HepG2 (cell line): Measurements from ENCODE around the gene SH2D6. TPM values are rescaled to one million over a fixed set of nuclear protein-coding genes. Genes with fewer than 3 reads are reported as not detected.

Experiments used
- AGO2 ChIP-seq: fragments of 200-400 bp; formaldehyde crosslinking; optimal IDR thresholded peaks from 2 replicates; pipeline ENCODE3; 2017; ENCODE audit warnings: mild to moderate bottlenecking, low read depth, low read length, moderate library complexity
- ATF6 ChIP-seq: sonication (generic); formaldehyde crosslinking; conservative IDR thresholded peaks from 2 replicates; pipeline ENCODE4 v1.4.0; 2020; ENCODE audit warnings: missing genetic modification reagents
- FLYWCH1 ChIP-seq: sonication (generic); formaldehyde crosslinking; IDR thresholded peaks from 2 replicates; pipeline ENCODE4 v1.8.1; 2023; ENCODE audit warnings: mild to moderate bottlenecking, missing genetic modification reagents
- FOXK1 ChIP-seq: sonication (generic); formaldehyde crosslinking; IDR thresholded peaks from 2 replicates; pipeline ENCODE4 v1.4.0; 2020; ENCODE audit warnings: low read depth, missing genetic modification reagents, borderline replicate concordance
- HIVEP1 ChIP-seq: sonication (generic); formaldehyde crosslinking; IDR thresholded peaks from 2 replicates; pipeline ENCODE4 v1.4.0; 2020; ENCODE audit warnings: mild to moderate bottlenecking, missing genetic modification reagents
- HNF4A ChIP-seq: sonication (generic); formaldehyde crosslinking; IDR thresholded peaks from 2 replicates; pipeline ENCODE4 v1.4.0; 2020; ENCODE audit warnings: missing genetic modification reagents
- HNRNPK ChIP-seq: fragments of 200-400 bp; formaldehyde crosslinking; IDR thresholded peaks from 2 replicates; pipeline ENCODE4 v1.6.1; 2018; ENCODE audit warnings: low read length, low read depth, moderate library complexity, mild to moderate bottlenecking; ENCODE audit not compliant: poor library complexity, severe bottlenecking
- KLF13 ChIP-seq: sonication (generic); formaldehyde crosslinking; IDR thresholded peaks from 2 replicates; pipeline ENCODE4 v1.4.0; 2020; ENCODE audit warnings: mild to moderate bottlenecking, missing genetic modification reagents
- KLF9 ChIP-seq: IDR thresholded peaks from 2 replicates; pipeline ENCODE4 v1.6.1; 2016; ENCODE audit warnings: low read depth
- RBM39 ChIP-seq: fragments of 200-400 bp; formaldehyde crosslinking; IDR thresholded peaks from one replicate; pipeline ENCODE4 v1.6.1; 2018; ENCODE audit warnings: antibody characterized with exemption, mild to moderate bottlenecking, low read depth, low read length; ENCODE audit not compliant: poor library complexity, severe bottlenecking
- RFXAP ChIP-seq: sonication (generic); formaldehyde crosslinking; IDR thresholded peaks from 2 replicates; pipeline ENCODE4 v1.4.0; 2020; ENCODE audit warnings: missing genetic modification reagents, borderline replicate concordance
- ZC3H4 ChIP-seq: sonication (generic); formaldehyde crosslinking; IDR thresholded peaks from 2 replicates; pipeline ENCODE4 v1.4.0; 2020; ENCODE audit warnings: missing genetic modification reagents, borderline replicate concordance
- ZNF331 ChIP-seq: sonication (generic); formaldehyde crosslinking; IDR thresholded peaks from 2 replicates; pipeline ENCODE4 v1.4.0; 2020; ENCODE audit warnings: missing genetic modification reagents
- ZNF605 ChIP-seq: sonication (generic); formaldehyde crosslinking; IDR thresholded peaks from 2 replicates; pipeline ENCODE4 v1.8.0; 2022; ENCODE audit warnings: mild to moderate bottlenecking, missing genetic modification reagents
- ZNF674 ChIP-seq: sonication (generic); formaldehyde crosslinking; IDR thresholded peaks from 2 replicates; pipeline ENCODE4 v1.5.0; 2020; ENCODE audit warnings: low read depth, mild to moderate bottlenecking, missing genetic modification reagents
- ZNF773 ChIP-seq: sonication (generic); formaldehyde crosslinking; IDR thresholded peaks from 2 replicates; pipeline ENCODE4 v1.4.0; 2020; ENCODE audit warnings: missing genetic modification reagents, borderline replicate concordance
- ZSCAN12 ChIP-seq: sonication (generic); formaldehyde crosslinking; IDR thresholded peaks from 2 replicates; pipeline ENCODE4 v1.9.0; 2021; ENCODE audit warnings: mild to moderate bottlenecking, missing genetic modification reagents
- ZSCAN29 ChIP-seq: sonication (generic); formaldehyde crosslinking; conservative IDR thresholded peaks from 2 replicates; pipeline ENCODE4 v1.4.0; 2020; ENCODE audit warnings: mild to moderate bottlenecking, missing genetic modification reagents
- polyA plus RNA-seq, 8 experiments: library from polyadenylated mRNA; depleted of rRNA in 3 of 8; stranded (reverse) in 7 of 8; unstranded in 1 of 8; fragments of >200 nt; fragmentation: Illumina TruSeq in 4 of 8; extraction: Trizol in 4 of 8; gene quantifications; 2 replicates each; pipeline versions ENCODE4 v1.2.1 to v1.2.3, GENCODE V29; 2011 to 2016; ENCODE audit warnings: low read depth in 4 of 8, missing spikeins in 1 of 8, mixed read lengths in 1 of 8; ENCODE audit not compliant: insufficient read depth in 1 of 8
- total RNA-seq, 5 experiments: library from RNA; depleted of rRNA; stranded (reverse); fragments of >200 nt; fragmentation: Illumina TruSeq; extraction: Trizol; gene quantifications; 2 replicates each; pipeline ENCODE4 v1.2.3, GENCODE V29; 2016; ENCODE audit warnings: low read depth in 1 of 5
- TF ChIP-seq, protein P1 (sequence below): sonication (generic); formaldehyde crosslinking; IDR thresholded peaks from 2 replicates; pipeline ENCODE4 v1.4.0; 2020; ENCODE audit warnings: missing genetic modification reagents, borderline replicate concordance
- TF ChIP-seq, protein P2 (sequence below): sonication (generic); formaldehyde crosslinking; IDR thresholded peaks from 2 replicates; pipeline ENCODE4 v1.9.0; 2022; ENCODE audit warnings: missing genetic modification reagents, mild to moderate bottlenecking, borderline replicate concordance
- TF ChIP-seq, protein P3 (sequence below): sonication (generic); formaldehyde crosslinking; IDR thresholded peaks from 2 replicates; pipeline ENCODE4 v1.8.0; 2022; ENCODE audit warnings: mild to moderate bottlenecking, missing genetic modification reagents

SH2D6 gene
- total and polyA plus RNA-seq, 2 of the 13 experiments (the other 11 are each of a cell fraction or from before 2014, with no cell fraction given) = 0.11 to 0.26 TPM

- TF ChIP-seq, protein P1, sequence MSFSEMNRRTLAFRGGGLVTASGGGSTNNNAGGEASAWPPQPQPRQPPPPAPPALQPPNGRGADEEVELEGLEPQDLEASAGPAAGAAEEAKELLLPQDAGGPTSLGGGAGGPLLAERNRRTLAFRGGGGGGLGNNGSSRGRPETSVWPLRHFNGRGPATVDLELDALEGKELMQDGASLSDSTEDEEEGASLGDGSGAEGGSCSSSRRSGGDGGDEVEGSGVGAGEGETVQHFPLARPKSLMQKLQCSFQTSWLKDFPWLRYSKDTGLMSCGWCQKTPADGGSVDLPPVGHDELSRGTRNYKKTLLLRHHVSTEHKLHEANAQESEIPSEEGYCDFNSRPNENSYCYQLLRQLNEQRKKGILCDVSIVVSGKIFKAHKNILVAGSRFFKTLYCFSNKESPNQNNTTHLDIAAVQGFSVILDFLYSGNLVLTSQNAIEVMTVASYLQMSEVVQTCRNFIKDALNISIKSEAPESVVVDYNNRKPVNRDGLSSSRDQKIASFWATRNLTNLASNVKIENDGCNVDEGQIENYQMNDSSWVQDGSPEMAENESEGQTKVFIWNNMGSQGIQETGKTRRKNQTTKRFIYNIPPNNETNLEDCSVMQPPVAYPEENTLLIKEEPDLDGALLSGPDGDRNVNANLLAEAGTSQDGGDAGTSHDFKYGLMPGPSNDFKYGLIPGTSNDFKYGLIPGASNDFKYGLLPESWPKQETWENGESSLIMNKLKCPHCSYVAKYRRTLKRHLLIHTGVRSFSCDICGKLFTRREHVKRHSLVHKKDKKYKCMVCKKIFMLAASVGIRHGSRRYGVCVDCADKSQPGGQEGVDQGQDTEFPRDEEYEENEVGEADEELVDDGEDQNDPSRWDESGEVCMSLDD = no peak
- TF ChIP-seq RFXAP (no peak), ZNF331 (CRISPR knock-in tag) (no peak), ZSCAN12 (no peak), RBM39 (no peak), ZNF773 (CRISPR knock-in tag) (no peak), AGO2 (no peak), HIVEP1 (peak; percentile 44; the same call in 1 of the 2 replicates), FOXK1 (CRISPR knock-in tag) (0 out of 2 replicates have a peak, but pooled peaks have one; percentile 30), ZSCAN29 (no peak), ZC3H4 (CRISPR knock-in tag) (peak; percentile 16; the same call in 1 of the 2 replicates), HNF4A (CRISPR knock-in tag) (0 out of 2 replicates have a peak, but pooled peaks have one; percentile 2), KLF9 (CRISPR knock-in tag) (no peak), KLF13 (CRISPR knock-in tag) (no peak), ZNF605 (CRISPR knock-in tag) (no peak), ZNF674 (CRISPR knock-in tag) (no peak), ATF6 (CRISPR knock-in tag) (no peak), HNRNPK (no peak), FLYWCH1 (CRISPR knock-in tag) (no peak)
- TF ChIP-seq, protein P2, sequence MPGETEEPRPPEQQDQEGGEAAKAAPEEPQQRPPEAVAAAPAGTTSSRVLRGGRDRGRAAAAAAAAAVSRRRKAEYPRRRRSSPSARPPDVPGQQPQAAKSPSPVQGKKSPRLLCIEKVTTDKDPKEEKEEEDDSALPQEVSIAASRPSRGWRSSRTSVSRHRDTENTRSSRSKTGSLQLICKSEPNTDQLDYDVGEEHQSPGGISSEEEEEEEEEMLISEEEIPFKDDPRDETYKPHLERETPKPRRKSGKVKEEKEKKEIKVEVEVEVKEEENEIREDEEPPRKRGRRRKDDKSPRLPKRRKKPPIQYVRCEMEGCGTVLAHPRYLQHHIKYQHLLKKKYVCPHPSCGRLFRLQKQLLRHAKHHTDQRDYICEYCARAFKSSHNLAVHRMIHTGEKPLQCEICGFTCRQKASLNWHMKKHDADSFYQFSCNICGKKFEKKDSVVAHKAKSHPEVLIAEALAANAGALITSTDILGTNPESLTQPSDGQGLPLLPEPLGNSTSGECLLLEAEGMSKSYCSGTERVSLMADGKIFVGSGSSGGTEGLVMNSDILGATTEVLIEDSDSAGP (CRISPR knock-in tag) = no peak
- TF ChIP-seq, protein P3, sequence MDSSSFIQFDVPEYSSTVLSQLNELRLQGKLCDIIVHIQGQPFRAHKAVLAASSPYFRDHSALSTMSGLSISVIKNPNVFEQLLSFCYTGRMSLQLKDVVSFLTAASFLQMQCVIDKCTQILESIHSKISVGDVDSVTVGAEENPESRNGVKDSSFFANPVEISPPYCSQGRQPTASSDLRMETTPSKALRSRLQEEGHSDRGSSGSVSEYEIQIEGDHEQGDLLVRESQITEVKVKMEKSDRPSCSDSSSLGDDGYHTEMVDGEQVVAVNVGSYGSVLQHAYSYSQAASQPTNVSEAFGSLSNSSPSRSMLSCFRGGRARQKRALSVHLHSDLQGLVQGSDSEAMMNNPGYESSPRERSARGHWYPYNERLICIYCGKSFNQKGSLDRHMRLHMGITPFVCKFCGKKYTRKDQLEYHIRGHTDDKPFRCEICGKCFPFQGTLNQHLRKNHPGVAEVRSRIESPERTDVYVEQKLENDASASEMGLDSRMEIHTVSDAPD = no peak
Observed at GRCh38 chr2:85445316-85446295, 27.1 kb downstream of the SH2D6 start (continued).
